ENCODE results near the gene UBD.

UBD gene

GRCh38 chr6:29505808-29506207 is 53.7 kb downstream of the UBD start:
- DNase-seq (ENCODE audit: low read depth, low spot score) = no peak
- CTCF ChIA-PET = no interaction called here
- H3K4me3 ChIP-seq (ENCODE audit: low read depth, low read length) = no peak overlapping the region
- TF ChIP-seq CTCF (IDR thresholded peaks at IDR 0.05; ENCODE audit: insufficient read depth, low read length, missing control alignments) = no peak
- POLR2A ChIA-PET = no interaction called here
